Activated CD4-positive, alpha-beta memory T cell treated with anti-CD3 and anti-CD28 coated beads for 36 hours (primary cell): ENCODE results near the gene SLC22A17. TPM values are rescaled to one million over a fixed set of nuclear protein-coding genes. Genes with fewer than 3 reads are reported as not detected.
A peak's percentile ranks its signal among the peaks of the same experiment; 100 is the strongest.
"Not testable (repeated sequence)": the region's sequence is repeated elsewhere in the genome, so short reads cannot be mapped to it uniquely, and the experiment has no call there.

ENCODE experiments used
- CTCF ChIA-PET: fragments of 350-600 bp; sonication (Branson Sonifier 250); formaldehyde crosslinking; loops from one replicate; lab custom pipeline; 2021; ENCODE audit warnings: antibody characterized with exemption, inconsistent platforms; lab: Charles Lee
- POLR2A ChIA-PET: fragments of 350-600 bp; sonication (Branson Sonifier 250); formaldehyde crosslinking; loops from one replicate; lab custom pipeline; 2021; ENCODE audit warnings: antibody characterized with exemption; lab: Charles Lee
- DNase-seq: peaks from one replicate; pipeline ENCODE4 v3.0.0-alpha.2; 2020
- H3K27ac Mint-ChIP-seq: one replicate; pipeline ENCODE4 v1.8.0; 2021; ENCODE audit warnings: mixed read lengths
- H3K27me3 Mint-ChIP-seq: one replicate; pipeline ENCODE4 v1.8.0; 2021; ENCODE audit warnings: mixed read lengths
- H3K36me3 Mint-ChIP-seq: one replicate; pipeline ENCODE4 v1.8.0; 2021; ENCODE audit warnings: mixed read lengths
- H3K4me1 Mint-ChIP-seq: one replicate; pipeline ENCODE4 v1.8.0; 2021; ENCODE audit warnings: low read depth, mixed read lengths
- H3K4me3 Mint-ChIP-seq: one replicate; pipeline ENCODE4 v1.8.0; 2021; ENCODE audit warnings: mild to moderate bottlenecking, mixed read lengths
- H3K9me3 Mint-ChIP-seq: one replicate; pipeline ENCODE4 v1.8.0; 2021; ENCODE audit warnings: mixed read lengths
- intact Hi-C: fragments of 100-400 bp; cut with micrococcal nuclease; formaldehyde crosslinking; loops from one replicate; pipeline ENCODE4 v1.15.1; 2023
- total RNA-seq, 2 experiments: library from RNA; stranded (reverse); gene quantifications; one replicate each; pipeline ENCODE4 v1.2.3, GENCODE V29; 2021

Gene SLC22A17
- total RNA-seq, 2 experiments from 2014 or later, result 4.4 to 4.8 TPM

DNA sequence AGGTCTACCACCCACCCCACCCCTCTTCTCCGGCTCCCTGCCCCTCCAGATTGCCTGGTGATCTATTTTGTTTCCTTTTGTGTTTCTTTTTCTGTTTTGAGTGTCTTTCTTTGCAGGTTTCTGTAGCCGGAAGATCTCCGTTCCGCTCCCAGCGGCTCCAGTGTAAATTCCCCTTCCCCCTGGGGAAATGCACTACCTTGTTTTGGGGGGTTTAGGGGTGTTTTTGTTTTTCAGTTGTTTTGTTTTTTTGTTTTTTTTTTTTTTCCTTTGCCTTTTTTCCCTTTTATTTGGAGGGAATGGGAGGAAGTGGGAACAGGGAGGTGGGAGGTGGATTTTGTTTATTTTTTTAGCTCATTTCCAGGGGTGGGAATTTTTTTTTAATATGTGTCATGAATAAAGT lies 26.9 kb downstream of the SLC22A17 start:
- Mint-ChIP-seq H3K36me3 (peaks cover 24% of the 10 kb centered on the region), H3K4me1 (peaks cover 21% of the 10 kb centered on the region)
- intact Hi-C loops, result loop anchor here (5.0 kb wide), 1 partner anchor 37 kb away; no protein-coding TSS in a partner anchor
- H3K27me3 Mint-ChIP-seq, H3K9me3 Mint-ChIP-seq, H3K4me3 Mint-ChIP-seq, DNase-seq, H3K27ac Mint-ChIP-seq: not testable (repeated sequence)
- ChIA-PET CTCF (interaction anchor here (0.9 to 5.9 kb wide), 5 partner anchors 34 to 234 kb away, joined by 3 to 108 read pairs (median 6); partner anchors contain the start of gene HOMEZ), POLR2A (interaction anchor here (1.2 to 1.7 kb wide), 2 partner anchors 53 to 55 kb away, joined by 3 to 5 read pairs; no protein-coding TSS in a partner anchor)

DNA sequence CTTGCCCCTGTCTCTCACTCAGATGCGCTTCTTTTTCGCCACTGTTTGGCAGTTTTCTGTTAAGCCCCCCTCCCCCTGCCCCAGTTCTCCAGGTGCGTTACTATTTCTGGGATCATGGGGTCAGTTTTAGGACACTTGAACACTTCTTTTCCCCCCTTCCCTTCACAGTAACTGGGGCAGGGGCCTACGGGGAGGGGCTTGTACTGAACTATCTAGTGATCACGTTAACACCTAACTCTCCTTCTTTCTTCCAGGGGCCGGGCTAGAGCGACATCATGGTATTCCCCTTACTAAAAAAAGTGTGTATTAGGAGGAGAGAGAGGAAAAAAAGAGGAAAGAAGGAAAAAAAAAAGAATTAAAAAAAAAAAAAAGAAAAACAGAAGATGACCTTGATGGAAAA lies 27.7 kb downstream of the SLC22A17 start:
- peaks cover 24% of the 10 kb centered on the region for H3K36me3 Mint-ChIP-seq
- CTCF ChIA-PET, result interaction anchor here (1.1 kb wide), 1 partner anchor 55 kb away, joined by 3 read pairs; no protein-coding TSS in a partner anchor
- no peak for DNase-seq
- H3K27me3 Mint-ChIP-seq, result no peaks in the 10 kb centered on the region
- POLR2A ChIA-PET, result interaction anchor here (1.2 kb wide), 1 partner anchor 56 kb away, joined by 3 read pairs; no protein-coding TSS in a partner anchor
- intact Hi-C loops, result loop anchor here (5.0 kb wide), 1 partner anchor 37 kb away; no protein-coding TSS in a partner anchor
- no peak overlapping the region for H3K4me3 Mint-ChIP-seq
- peaks cover 24% of the 10 kb centered on the region for H3K4me1 Mint-ChIP-seq
- no peaks in the 10 kb centered on the region for H3K9me3 Mint-ChIP-seq
- no peak overlapping the region for H3K27ac Mint-ChIP-seq

DNA sequence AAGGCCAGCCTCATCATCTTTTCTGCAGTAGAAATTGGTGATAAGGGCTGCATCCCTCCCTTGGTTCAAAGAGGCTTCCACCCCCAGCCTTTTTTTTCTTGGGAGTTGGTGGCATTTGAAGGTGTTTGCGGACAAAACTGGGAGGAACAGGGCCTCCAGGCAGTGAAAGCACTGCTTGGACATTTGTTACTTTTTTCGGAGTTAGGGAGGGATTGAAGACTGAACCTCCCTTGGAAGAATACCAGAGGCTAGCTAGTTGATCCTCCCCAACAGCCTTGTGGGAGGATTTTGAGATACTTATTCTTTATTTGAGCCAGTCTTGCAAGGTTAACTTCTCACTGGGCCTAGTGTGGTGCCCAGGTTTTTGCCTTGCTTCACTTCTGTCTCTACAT lies 28.2 kb downstream of the SLC22A17 start:
- intact Hi-C loops, result no loop called here
- Mint-ChIP-seq H3K36me3 (peaks cover 24% of the 10 kb centered on the region), H3K4me3 (no peak overlapping the region), H3K4me1 (peaks cover 29% of the 10 kb centered on the region), H3K27me3 (no peaks in the 10 kb centered on the region), H3K27ac (no peak overlapping the region), H3K9me3 (no peaks in the 10 kb centered on the region)
- no peak for DNase-seq
- POLR2A ChIA-PET, result no interaction called here
- CTCF ChIA-PET, result interaction anchor here (1.1 to 4.8 kb wide), 2 partner anchors 23 to 56 kb away, joined by 3 to 76 read pairs; partner anchors contain the start of gene PPP1R3E

DNA sequence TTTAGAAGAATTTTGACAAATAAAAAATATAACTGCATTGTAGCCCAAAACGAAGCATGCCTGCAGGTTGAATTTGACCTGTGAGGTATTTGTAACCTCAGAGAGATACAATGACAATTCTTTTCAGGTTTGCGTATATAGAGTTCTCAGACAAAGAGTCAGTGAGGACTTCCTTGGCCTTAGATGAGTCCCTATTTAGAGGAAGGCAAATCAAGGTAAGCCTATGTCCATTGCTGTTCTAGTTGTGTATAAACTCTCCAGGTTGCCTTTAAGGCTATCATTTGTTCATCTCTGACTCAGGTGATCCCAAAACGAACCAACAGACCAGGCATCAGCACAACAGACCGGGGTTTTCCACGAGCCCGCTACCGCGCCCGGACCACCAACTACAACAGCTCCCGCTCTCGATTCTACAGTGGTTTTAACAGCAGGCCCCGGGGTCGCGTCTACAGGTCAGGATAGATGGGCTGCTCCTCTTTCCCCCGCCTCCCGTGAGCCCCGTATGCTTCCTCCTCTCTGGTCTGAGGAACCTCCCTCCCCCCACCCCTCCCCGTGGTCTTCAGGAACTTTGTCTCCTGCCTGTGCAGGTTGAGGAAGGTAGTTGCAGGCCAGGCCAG lies 28.7 kb downstream of the SLC22A17 start:
- H3K36me3 Mint-ChIP-seq, result peaks cover 24% of the 10 kb centered on the region
- CTCF ChIA-PET, result interaction anchor here (1.1 to 4.8 kb wide), 4 partner anchors 23 to 232 kb away, joined by 3 to 76 read pairs (median 12); partner anchors contain the start of gene PPP1R3E
- no peak for DNase-seq

DNA sequence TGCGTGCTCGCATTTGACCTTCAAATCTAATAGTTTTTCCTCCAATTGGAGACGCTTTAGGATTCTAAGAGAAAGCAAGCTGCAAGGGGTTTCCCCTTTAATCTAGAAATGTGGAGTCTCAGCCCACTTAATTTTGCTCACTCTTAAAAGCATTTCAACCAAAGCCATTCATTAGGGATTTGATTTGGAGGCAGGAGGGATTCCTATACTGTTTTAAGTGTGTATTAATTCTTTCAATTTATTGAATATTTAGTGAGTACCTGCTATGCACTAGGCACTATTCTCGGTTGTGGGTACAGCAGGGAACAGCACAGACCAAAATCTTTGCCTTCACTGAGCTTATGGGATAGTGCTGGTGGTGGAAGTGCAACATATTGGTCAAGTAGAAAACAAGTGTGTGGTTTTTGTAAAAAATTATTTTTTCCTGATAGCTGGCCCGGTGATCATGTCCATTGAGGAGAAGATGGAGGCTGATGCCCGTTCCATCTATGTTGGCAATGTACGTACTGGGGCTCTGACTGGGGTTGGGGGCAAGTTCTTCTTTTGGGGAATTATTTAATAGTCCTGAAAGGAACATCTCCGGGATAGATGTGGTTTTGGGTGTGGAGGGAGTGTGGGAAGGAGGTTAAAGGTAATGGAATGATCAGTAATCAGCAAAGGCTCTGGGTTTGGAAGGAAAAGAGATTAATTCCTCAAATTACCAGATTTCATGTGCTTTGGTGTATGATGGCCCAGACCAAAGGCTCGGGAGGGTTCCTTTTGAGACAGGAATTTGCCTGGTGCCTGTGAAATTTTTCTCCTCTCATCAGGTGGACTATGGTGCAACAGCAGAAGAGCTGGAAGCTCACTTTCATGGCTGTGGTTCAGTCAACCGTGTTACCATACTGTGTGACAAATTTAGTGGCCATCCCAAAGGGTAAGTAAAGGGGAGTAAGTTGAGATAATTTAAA lies 29.8 kb downstream of the SLC22A17 start:
- H3K27me3 Mint-ChIP-seq, result no peaks in the 10 kb centered on the region
- peak overlapping the region; percentile 78 for H3K4me3 Mint-ChIP-seq
- H3K9me3 Mint-ChIP-seq, result no peaks in the 10 kb centered on the region
- POLR2A ChIA-PET, result interaction anchor here (0.6 to 4.5 kb wide), 9 partner anchors 8 to 1128 kb away, joined by 3 to 102 read pairs (median 4); partner anchors contain the start of genes ACIN1, C14orf119, HOMEZ and PPP1R3E
- peaks cover 23% of the 10 kb centered on the region for H3K4me1 Mint-ChIP-seq
- CTCF ChIA-PET, result interaction anchor here (0.6 to 4.8 kb wide), 14 partner anchors 10 to 265 kb away, joined by 3 to 76 read pairs (median 8); partner anchors contain the start of genes CDH24, HOMEZ, PPP1R3E and ZFHX2
- H3K36me3 Mint-ChIP-seq, result peaks cover 24% of the 10 kb centered on the region
- no peak for DNase-seq
- intact Hi-C loops, result loop anchor here (2.0 kb wide), 1 partner anchor 234 kb away; the partner anchor contains the start of gene THTPA
- peak overlapping the region; percentile 89 for H3K27ac Mint-ChIP-seq

More for the DNA sequence above, 28.7 kb downstream of the SLC22A17 start:
- Mint-ChIP-seq H3K27me3 (no peaks in the 10 kb centered on the region), H3K4me1 (peaks cover 29% of the 10 kb centered on the region), H3K9me3 (no peaks in the 10 kb centered on the region), H3K27ac (no peak overlapping the region), H3K4me3 (no peak overlapping the region)
- intact Hi-C loops, result loop anchor here (2.0 kb wide), 1 partner anchor 233 kb away; the partner anchor contains the start of gene THTPA
- POLR2A ChIA-PET, result no interaction called here

DNA sequence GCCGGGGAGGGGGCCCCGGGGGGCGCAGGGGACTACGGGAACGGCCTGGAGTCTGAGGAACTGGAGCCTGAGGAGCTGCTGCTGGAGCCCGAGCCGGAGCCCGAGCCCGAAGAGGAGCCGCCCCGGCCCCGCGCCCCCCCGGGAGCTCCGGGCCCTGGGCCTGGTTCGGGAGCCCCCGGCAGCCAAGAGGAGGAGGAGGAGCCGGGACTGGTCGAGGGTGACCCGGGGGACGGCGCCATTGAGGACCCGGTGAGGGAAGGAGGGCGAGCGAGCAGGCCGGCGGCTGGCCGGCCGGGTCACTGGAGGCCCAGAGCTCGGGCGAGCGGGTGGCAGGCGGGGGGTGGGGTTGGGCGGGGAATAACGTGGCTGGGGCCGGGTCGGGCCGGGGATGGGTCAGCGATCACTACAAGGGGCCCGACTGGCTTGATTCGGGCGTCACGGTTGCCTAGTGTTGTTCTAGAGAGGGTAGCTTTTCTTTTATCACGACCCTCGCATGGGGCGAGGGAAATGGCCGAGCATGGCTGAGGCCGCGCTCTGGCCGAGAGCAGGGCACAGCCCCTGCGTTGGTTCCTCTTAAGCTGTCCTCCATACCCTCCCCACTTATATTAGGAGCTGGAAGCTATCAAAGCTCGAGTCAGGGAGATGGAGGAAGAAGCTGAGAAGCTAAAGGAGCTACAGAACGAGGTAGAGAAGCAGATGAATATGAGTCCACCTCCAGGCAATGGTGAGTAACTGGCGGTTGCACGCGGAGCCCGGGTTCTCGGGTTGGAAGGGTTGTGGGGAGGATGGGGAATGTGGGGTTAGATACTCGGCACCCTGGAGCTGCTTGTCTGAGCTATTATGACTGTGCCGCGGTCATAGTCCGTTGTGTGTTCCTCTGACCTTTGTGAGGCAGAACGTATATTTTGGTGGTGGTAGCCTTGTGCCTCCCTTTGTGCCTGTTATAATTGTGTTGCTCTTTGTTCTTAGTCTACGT lies 30.8 kb downstream of the SLC22A17 start:
- DNase-seq, result peak; percentile 86
- CTCF ChIA-PET, result interaction anchor here (0.6 to 4.8 kb wide), 20 partner anchors 11 to 920 kb away, joined by 3 to 76 read pairs (median 5); partner anchors contain the start of genes CDH24, HOMEZ, PPP1R3E and TINF2
- H3K27ac Mint-ChIP-seq, result peak overlapping the region; percentile 89
- peaks cover 24% of the 10 kb centered on the region for H3K36me3 Mint-ChIP-seq
- intact Hi-C loops, result loop anchor here (1.0 to 2.0 kb wide), 7 partner anchors 21 to 792 kb away; partner anchors contain the start of genes ACIN1, C14orf119, DCAF11 and HOMEZ
- no peaks in the 10 kb centered on the region for H3K27me3 Mint-ChIP-seq
- peaks cover 23% of the 10 kb centered on the region for H3K4me1 Mint-ChIP-seq
- H3K4me3 Mint-ChIP-seq, result peak overlapping the region; percentile 78
- POLR2A ChIA-PET, result interaction anchor here (0.6 to 4.5 kb wide), 11 partner anchors 9 to 1129 kb away, joined by 3 to 102 read pairs (median 4); partner anchors contain the start of genes ACIN1, C14orf119, HOMEZ and PPP1R3E
- H3K9me3 Mint-ChIP-seq, result no peaks in the 10 kb centered on the region

DNA sequence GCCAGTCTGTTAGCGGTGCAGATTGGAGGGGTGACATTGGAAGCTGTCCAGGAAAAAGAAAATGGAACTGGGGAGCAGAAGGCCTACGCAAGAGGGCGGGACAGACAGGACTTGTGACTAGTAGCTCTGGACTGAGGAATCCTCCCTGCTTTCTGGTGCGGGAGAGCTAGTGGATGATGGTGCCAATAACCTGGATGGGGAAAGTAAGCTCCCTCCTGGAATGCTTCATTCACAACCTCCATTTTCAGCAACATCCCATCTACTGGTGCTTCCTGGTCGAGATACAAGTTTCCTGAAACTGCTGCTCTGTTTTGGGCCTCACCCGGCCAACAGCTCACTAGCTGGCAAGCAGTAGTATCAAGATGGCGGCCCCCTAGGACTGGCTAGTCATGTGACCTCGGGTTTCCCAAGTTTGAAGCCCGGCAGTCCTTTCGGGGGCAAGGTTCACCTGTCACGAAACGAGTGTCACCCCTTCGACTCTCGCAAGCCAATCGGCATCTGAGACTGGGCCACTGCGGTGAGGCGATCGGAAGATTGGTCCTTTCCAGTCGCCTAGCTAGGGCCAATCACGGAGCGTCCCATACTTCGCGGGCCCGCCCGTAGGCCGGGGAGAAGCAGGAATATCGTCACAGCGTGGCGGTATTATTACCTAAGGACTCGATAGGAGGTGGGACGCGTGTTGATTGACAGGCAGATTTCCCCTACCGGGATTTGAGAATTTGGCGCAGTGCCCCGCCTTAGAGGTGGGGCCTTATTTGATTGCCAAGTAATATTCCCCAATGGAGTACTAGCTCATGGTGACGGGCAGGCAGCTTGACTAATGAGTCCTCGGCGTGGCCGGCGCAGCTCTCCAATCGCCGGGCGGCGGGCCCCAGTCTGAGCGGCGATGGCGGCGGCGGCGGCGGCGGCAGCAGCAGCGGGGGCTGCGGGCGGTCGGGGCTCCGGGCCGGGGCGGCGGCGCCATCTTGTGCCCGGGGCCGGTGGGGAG lies 31.8 kb downstream of the SLC22A17 start, which contains the start of gene PABPN1:
PABPN1 (plus strand) TSS at position 874 of the 988 bp plus-strand sequence; CDS start at position 887, 13 bp downstream.
- Mint-ChIP-seq H3K4me3 (peak within 1 kb of the TSS; percentile 92), H3K27ac (peak within 1 kb of the TSS; percentile 90), H3K36me3 (peaks cover 21% of the 10 kb centered on the region)

DNA sequence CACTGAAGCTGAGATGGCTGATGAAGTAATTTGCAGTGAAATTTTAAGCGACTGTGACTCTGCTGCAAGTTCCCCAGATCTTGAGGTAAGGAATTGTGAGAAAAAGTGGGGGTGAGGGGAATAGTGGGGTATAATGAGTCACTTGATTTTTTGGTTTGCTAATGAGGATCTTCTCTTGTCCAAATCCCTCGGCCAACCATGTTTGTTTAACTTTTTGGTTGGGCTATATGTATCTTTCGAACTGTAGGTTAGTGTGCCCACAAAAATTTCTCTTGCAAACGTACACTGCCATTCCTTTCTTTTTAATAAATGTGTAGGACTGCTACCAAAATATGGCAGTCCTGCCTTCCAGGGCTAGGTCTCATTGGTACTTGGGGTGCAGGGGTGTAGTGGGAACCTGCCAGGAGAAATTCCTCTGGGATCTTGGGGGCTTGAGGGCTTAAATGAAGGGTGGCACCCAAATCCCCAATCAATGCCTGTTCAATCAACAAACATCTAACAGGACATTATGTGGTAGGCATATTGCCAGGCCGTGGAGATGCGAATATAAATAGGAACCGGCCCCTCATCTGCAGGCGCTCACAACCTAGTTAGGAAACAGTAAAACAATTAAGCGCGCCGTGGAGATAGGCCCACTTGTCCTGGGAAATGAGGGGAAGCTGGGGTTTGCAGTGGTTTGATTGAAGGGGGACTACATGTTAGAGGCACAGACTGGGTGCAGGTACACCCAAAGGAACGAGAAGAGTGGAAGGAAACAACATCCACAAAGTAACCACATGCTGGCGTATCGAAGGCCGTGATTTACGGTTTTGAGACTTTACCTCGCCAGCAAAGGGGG lies 32.7 kb downstream of the SLC22A17 start:
- POLR2A ChIA-PET, result interaction anchor here (1.2 to 4.5 kb wide), 3 partner anchors 18 to 794 kb away, joined by 6 to 102 read pairs (median 17); partner anchors contain the start of genes ACIN1, C14orf119, DCAF11 and NRL
- H3K27ac Mint-ChIP-seq, result peak overlapping the region; percentile 90
- peaks cover 1% of the 10 kb centered on the region for H3K27me3 Mint-ChIP-seq
- H3K36me3 Mint-ChIP-seq, result peaks cover 15% of the 10 kb centered on the region
- H3K4me1 Mint-ChIP-seq, result peaks cover 23% of the 10 kb centered on the region
- intact Hi-C loops, result loop anchor here (2.0 kb wide), 1 partner anchor 231 kb away; the partner anchor contains the start of gene ZFHX2
- peak overlapping the region; percentile 92 for H3K4me3 Mint-ChIP-seq
- no peaks in the 10 kb centered on the region for H3K9me3 Mint-ChIP-seq
- CTCF ChIA-PET, result interaction anchor here (0.7 to 4.8 kb wide), 12 partner anchors 14 to 262 kb away, joined by 3 to 76 read pairs (median 6); partner anchors contain the start of genes ACIN1, BCL2L2, C14orf119 and CDH24
- no peak for DNase-seq

More for the DNA sequence above, 31.8 kb downstream of the SLC22A17 start, which contains the start of gene PABPN1:
- ChIA-PET CTCF (interaction anchor here (0.6 to 4.8 kb wide), 21 partner anchors 15 to 921 kb away, joined by 3 to 76 read pairs (median 6); partner anchors contain the start of genes ACIN1, BCL2L2, C14orf119 and CDH24), POLR2A (interaction anchor here (0.6 to 4.5 kb wide), 10 partner anchors 19 to 921 kb away, joined by 3 to 102 read pairs (median 5); partner anchors contain the start of genes ACIN1, AP1G2, C14orf119 and DCAF11)
- peaks cover 23% of the 10 kb centered on the region for H3K4me1 Mint-ChIP-seq
- H3K27me3 Mint-ChIP-seq, result no peaks in the 10 kb centered on the region
- intact Hi-C loops, result loop anchor here (1.0 to 2.0 kb wide), 6 partner anchors 20 to 793 kb away; partner anchors contain the start of genes ACIN1, C14orf119, DCAF11 and HOMEZ
- H3K9me3 Mint-ChIP-seq, result no peaks in the 10 kb centered on the region
- peak; percentile 99 for DNase-seq
